ENCODE data around the gene FAM193B.
"Not testable (repeated sequence)": the region's sequence is repeated elsewhere in the genome, so short reads cannot be mapped to it uniquely, and the experiment has no call there.

The FAM193B gene

DNA sequence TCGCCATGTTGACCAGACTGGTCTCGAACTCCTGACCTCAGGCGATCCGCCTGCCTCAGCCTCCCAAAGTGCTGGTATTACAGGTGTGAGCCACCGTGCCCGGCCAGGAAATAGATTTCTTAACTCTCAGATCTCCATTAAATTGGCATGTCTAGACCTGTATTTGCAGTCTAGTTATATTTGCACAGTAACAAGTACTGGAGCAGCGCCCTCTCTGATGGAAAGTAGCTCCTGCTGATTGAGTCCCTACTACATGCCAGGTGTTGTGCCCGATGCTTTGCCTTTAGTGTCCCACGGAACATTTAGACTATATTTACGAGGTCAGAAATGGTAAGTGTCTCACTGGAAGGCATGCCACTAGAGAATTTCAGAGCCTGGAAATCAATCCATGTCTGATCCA lies 21.8 kb upstream of the FAM193B start:
- no peak for DNase-seq (ENCODE audit: low read depth in 2 of 2)

DNA sequence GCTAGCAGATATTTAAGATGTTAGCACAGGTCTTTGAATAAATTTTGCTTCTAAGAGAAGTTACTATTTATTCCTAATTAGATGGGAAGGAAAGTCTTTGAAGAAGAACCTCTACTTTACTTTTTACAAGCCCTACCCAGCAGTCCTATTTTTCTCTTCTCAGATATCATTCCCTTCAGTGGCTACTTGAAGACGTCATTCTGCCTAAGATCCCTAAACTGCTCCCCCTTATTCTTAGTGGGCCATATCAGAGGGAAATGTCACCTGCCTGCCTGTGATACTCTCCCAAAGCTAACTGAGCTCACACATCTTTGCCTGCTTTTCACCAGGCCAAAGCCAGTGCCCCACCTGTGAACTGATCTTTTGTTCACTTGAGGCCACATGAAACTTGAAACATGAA lies 21.1 kb upstream of the FAM193B start:
- no peak for DNase-seq (ENCODE audit: low read depth in 2 of 2)

DNA sequence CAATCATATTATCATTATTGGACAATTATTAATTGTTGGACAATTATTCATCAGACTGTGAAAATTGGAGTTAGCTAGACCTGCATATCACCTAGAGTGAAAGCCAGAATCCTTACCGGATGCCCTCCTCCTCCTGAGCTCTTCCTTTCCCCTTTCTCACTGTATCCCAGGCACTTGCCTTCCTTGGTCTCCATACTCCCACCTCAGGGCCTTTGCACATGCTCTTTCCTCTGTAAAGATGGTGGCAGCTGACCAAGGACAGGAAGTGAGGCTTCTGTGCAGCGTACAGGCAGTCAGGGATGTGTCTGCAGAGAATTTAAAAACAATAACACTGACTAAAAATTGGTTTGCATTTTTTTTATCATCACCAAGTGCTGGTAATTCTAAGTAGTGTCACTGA lies 15.5 kb upstream of the FAM193B start:
- no peak for DNase-seq (ENCODE audit: low read depth in 2 of 2)

DNA sequence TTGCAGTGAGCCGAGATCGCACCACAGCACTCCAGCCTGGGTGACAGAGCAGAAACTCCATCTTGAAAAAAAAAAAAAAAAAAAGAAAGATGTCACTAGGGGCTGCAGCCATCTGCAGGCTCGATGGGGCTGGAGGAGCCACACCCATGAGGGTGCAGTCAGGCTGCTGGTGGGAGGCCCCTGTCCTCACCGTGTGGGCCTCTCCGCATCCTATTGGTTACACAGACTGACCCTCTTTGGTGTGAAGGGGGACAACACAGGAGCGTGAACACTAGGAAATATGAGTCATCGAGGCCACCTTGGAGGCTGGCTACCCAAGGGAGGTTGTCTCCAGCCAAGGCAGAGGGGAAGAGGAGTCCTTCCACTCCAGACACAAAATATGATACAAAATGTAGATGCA lies 14.0 kb upstream of the FAM193B start:
- DNase-seq (ENCODE audit: low read depth in 2 of 2): no peak

DNA sequence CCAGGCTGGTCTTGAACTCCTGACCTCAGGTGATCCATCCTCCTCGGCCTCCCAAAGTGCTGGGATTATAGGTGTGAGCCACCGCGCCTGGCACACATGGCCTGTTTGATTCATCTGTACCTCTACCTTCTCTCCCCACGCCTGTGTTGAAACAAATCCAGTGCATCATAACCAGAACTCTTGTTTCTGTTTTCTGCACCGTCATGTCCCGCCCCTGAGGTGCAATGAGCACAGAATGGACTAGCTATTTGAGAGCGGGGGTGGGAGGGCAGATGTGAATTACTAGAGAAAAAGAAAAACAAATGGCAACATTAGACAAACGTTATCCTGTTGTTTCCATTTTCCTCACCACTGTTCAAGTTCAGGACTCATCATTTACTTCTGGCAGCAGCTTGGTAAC lies 10.7 kb upstream of the FAM193B start:
- DNase-seq (ENCODE audit: low read depth in 2 of 2): no peak

DNA sequence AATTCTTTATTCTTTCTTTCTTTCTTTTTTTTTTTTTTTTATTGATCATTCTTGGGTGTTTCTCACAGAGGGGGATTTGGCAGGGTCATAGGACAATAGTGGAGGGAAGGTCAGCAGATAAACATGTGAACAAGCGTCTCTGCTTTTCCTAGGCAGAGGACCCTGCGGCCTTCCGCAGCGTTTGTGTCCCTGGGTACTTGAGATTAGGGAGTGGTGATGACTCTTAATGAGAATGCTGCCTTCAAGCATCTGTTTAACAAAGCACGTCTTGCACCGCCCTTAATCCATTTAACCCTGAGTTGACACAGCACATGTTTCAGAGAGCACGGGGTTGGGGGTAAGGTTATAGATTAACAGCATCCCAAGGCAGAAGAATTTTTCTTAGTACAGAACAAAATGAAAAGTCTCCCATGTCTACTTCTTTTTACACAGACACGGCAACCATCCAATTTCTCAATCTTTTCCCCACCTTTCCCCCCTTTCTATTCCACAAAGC lies 5.1 kb upstream of the FAM193B start:
- DNase-seq (ENCODE audit: low read depth in 2 of 2): not testable (repeated sequence)

DNA sequence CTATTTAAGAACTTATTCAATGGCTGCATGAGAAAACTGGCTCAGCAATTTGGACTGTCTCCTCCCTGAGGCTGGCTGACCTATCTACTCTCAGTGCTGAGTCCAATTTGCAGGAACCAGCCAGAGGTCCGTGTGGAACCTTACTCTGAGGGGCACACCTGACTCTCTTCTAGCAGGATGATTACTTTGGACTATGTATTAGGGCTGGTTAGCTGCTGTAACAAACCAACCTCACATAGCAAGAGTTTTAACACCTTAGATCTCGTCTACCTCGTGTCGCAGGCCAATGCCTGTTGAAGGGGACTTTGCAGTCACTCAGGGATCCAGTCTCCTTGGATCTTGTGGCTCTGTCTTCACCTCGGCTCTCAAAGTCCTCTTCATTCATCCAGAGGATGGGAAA lies 3.4 kb upstream of the FAM193B start:
- no peak for DNase-seq (ENCODE audit: low read depth in 2 of 2)

DNA sequence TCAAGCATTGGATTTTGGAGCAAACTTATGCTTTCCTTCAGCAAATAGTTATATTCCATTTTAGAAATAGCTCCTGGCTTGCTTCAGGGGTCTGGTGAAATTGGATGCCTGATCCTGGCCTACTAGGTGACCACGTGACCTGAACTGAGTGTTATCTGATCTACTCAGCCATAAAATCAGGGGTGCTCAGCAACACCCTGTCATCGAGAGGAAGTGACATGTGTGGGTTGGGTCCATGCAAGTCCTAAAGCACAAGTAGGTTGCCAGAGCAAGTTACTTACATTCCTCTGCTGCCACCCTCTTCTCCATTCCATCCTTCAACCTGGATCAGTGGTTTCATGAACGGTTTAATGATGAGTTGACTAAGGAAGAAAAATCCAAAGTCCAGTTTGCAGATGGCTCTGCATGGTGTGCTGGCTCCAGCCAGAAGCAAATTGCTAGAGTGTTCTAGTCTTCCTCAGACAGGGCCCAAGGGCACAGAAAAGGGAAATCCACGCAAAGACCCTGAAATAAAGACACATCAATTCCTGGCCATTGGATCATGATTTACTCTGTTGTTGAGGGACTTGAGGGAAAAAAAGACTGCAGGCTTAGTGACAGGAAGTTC lies 2.8 kb upstream of the FAM193B start:
- DNase-seq (ENCODE audit: low read depth in 2 of 2): no peak

DNA sequence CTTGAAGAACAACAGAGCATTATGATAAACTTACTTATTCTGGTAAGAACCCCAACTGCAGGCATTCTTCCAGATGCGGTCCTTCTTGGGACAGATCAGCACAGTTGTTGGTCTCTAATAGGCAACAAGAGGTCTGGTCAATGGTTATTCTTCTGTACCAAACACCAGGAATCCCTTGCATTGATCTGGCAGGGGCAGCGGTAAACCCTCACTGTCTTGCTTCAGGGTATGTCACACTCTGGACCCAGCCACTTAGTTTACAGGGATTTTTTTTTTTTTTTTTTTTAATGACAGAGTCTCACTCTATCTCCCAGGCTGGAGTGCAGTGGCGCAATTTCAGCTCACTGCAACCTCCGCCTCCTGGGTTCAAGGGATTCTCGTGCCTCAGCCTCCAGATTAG lies 1.3 kb upstream of the FAM193B start:
- DNase-seq (ENCODE audit: low read depth in 2 of 2): no peak

DNA sequence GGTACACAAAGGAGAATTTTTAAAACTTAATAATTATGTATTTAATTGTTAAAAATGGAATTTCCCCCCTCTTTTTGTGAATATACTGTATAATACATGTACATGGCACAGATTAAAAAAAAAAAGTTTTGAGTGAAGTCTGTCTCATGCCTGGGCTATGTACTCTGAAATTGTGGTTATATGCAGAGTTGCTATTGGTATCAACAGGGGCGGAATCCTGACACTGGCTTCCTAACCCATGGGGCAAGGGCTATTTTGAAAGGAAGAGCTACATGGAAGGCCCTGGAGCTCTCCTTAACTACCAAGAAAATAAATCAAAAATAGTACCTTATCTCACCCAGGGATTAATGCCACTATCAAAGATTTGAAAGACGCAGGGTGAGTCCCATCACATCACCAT lies 865 bp upstream of the FAM193B start:
- no peak for DNase-seq (ENCODE audit: low read depth in 2 of 2)

DNA sequence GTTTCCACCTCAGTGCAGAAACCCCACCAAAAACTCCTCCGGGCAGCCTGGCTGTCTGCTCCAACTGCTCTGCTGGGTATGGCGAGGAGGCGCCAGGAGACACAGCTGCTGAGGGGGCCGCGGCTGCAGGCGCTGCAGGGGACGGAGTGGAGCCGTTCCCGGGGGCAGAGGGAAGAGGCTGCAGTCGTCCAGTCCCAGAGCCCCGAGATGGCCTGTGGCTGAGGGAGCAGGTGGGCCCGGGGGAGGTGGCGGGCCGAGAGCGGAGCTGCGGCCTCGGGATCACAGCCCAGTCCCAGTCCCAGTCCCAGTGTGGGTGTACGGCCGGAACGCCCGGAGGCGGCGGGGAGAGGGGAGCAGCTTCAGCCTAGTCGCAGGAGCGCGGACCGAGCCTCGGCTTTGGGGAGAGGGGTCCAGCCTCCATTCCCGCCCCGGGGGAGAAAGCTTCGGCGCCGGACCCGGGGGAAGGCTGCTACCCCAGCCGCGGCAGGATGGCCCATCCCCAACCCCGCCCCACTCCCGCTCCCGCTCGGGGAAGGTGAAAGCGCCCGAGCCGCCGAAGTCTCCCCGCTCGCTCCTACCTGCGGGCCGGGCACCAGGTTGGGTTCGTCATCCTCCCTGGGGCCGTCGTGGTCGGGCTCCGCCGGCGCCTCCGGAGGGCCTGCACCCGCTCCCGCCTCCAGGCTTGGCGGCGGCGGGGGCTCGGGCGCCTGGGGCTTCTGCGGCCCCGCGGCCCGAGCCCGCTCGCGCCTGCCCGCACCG lies 513 bp downstream of the FAM193B start:
- DNase-seq (ENCODE audit: low read depth in 2 of 2): peak in 1 of 2 donors; percentile 9

DNA sequence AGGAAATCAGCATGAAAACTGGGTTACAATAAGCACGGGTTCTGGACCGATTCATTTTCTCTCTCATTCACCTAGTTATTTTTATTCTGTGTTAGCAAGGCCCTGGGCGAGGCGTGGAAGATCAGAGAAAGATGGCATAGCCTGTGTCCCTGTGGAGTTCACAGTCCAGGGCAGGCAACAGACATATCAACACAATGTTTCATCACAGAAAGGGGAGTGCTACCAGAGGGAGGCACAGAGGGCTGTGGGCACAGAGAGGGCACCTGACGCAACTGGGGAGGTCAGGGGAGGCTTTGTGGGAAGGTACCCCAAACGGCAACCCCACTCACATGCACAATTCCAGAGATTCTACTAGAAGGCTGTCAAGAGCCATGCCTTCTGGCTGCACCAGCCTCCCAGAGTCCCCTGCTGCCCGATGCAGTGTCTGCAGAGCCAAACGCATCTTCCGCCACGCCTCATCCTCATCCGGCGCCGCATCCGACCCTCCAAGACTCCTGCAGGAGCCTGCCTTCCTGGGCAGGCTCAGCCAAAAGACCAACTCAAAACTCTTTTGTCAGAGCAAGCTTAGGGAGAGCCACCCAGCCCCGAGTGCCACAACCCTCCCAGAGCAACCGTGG lies 1.4 kb downstream of the FAM193B start:
- no peak for DNase-seq (ENCODE audit: low read depth in 2 of 2)

DNA sequence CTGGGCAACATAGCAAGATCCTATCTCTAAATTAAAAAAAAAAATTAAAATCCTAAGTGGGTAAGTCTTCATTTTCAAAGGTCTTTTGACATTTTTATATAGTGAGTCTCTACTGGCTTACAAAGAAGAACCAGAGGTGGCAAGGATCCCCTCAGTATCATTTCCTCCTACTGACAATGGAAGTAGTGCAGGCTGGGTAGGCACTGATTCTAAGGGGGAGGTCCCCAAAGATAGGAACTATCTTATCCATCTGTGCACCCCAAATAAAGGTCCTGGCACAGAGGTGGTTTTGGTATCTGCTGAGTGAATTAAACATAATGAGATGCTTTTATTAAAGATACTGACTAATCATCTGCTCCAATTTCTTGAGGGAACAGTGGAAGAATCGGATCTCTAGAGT lies 4.2 kb downstream of the FAM193B start:
- DNase-seq (ENCODE audit: low read depth in 2 of 2): no peak

DNA sequence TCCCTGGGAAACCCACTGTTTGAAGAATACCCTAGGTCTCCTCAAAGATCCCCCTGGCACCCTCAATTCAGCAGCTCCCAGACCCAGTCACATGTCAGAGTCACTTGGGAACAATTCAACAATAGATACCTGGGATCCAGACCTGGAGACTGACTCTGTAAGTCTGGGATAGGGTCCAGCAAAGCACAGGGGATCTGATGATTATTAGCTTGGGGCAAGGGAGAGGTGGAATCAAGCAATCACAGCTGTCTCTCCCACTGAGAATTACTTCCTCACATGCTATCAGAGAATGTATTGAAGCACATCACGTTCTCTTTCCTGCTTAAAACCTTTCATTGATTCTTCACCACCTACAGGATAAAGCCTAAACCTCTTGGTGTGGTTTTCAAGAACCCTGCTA lies 5.9 kb downstream of the FAM193B start:
- DNase-seq (ENCODE audit: low read depth in 2 of 2): no peak

DNA sequence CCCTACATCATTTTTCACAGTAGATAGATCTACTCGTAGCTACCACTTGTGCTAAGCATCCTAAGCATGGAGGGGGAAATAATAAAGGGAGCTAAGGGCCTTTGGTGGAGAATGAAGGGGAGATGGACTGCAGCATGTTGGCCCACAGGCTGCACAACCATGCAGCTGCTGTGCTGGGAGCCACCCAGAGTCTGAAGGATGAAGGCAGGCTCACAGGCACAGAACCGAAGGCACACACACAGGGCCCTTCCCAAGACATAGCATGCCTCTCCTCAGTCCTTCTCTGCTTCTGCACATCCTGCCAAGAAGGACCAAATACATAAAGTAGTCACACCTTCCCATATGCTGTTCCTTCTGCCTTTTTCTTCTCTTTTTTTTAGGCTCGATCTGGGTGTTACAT lies 6.6 kb downstream of the FAM193B start:
- DNase-seq (ENCODE audit: low read depth in 2 of 2): no peak

DNA sequence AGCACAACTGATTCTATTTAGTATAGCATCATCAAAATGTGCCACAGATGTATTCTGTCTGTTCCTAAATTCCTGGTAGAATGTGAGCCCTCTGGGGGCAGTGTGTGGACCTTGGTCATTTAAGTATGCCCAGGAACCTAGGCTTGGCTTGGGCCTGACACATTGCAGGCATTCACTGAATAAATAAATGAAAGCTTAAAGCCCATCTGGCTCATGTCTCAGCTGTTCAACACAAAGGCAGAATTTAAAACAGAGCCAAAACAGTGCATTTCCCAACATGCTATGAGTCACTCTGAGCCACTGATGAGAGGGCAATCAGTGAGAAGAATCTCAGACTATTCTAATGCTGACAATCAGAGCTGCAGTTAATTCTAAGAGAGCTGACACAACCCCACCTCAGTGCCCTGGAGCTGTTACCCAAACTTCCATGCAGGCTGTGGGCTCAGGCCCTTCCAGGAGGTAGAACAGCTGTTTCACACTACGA lies 8.1 kb downstream of the FAM193B start:
- no peak for DNase-seq (ENCODE audit: low read depth in 2 of 2)

DNA sequence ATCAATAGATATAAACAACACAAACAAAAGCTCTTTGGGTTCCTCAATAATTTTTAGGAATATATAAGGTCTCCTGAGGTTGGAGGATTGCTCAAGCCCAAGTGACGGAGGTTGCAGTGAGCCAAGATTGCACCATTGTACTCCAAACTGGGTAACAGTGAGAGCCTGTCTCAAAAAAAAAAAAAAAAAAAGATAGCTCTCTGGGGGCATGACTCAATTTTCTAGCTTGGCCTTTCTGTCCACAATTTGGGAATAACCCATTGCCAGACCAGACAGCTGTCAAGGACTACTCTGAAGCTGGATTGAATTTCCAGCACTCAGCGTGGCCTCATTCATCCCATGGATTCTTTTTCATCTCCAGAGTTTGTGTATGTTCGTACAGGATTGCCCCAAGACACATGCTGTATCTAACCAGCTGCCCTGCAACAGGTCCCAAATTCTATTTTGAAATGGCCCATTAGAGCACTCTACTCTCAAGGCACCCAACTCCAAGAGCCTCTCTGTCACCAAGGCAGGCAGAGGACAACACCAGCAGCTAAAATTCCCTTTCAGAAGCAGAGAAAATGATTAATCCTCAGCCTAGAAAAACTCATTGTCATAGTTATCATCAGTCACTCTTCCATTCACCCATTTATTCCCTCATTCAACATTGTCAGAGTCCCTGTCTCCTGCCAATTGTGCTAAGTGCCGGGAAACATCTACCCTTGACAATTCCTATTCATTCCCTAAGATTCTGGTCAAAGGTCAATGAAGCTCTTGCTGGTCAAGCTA lies 8.7 kb downstream of the FAM193B start:
- no peak for DNase-seq (ENCODE audit: low read depth in 2 of 2)

DNA sequence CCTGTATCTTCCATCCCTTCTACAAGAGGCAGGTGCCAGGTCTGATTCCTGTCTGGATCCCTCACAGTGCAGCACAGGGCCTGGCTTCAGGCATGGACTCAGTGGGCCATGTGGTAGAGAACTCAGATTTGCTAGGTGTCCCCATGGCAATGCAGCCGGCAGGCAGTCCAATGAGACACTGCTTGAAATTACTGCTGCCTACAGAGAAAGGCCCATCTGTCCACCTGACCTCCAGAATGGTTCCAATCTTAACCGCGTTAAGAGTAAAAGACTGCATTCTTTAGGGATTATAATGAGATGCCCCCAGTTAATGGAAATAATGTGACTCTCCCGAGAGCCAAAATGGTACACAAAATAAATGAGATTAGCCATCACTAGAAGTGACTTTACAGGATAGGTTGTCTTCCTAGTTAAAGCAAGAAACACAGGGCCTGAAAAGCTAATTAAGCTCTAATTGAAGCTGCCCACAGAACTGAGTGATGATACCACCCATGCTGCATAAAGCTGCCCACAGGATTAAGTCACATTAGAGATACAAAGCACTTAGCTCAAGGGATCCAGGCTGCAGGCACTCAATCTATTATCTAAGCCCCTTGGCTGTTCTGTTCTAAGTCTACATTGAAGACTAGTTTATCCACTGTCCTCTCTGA lies 11.4 kb downstream of the FAM193B start:
- no peak for DNase-seq (ENCODE audit: low read depth in 2 of 2)

DNA sequence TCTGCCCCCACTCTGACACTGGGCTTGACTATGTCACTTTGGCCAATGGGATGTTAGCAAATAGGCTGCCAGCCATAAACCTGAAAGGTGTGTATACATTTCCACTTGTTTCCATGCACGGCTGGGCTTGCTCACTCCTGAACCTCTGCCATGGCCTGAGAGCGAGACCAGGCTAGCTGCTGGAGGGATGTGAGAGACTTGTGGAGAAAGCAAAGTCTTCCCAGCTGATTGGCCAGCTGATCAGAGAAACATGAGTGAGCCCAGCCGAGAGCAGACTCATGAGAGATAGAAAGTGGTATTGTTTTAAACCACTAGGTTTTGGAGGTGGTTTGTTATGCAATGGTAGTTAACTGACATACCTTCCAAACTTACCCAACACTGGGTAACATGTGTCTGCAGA lies 13.9 kb downstream of the FAM193B start:
- no peak for DNase-seq (ENCODE audit: low read depth in 2 of 2)

DNA sequence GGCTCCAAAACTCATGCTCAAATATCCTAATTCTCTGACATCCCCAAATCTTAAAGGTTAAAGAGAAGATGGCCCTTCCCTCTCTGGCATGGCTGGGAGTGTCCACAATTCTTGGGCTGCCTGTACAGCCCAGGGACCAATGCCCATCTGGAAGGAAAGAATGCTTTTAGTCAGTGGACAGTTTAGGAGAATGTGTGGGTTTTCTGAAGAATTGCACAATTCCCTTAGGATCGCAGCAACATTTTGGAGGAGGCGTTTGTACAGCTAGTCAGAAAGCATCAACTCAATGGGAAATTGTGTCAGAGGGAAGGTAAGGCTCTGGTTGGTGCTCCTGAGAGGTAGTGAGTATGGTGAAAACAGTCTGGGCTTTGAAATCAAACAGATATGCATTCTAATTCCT lies 15.0 kb downstream of the FAM193B start:
- DNase-seq (ENCODE audit: low read depth in 2 of 2): no peak

DNA sequence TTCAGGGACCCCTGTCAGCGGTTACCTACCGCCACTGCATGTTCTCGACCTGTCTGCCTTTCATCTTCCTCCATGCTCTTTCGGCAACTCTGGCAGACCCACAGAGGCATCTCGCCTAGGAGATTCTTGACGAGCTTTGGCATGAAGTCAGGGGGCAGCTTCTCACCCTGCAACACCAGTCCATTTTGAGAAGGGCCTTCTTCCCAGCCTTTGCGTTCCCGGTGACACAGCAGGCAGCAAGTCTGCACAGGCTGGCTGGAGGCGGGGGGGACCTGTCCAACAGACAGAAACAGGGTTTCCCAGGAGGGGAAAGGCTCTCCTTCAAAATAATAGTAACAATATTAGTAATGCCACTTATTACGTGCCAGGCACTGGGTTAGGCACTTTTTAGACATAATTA lies 15.5 kb downstream of the FAM193B start:
- no peak for DNase-seq (ENCODE audit: low read depth in 2 of 2)
